ENCODE results near the gene PSMA3.
A peak's percentile ranks its signal among the peaks of the same experiment; 100 is the strongest.

DNA sequence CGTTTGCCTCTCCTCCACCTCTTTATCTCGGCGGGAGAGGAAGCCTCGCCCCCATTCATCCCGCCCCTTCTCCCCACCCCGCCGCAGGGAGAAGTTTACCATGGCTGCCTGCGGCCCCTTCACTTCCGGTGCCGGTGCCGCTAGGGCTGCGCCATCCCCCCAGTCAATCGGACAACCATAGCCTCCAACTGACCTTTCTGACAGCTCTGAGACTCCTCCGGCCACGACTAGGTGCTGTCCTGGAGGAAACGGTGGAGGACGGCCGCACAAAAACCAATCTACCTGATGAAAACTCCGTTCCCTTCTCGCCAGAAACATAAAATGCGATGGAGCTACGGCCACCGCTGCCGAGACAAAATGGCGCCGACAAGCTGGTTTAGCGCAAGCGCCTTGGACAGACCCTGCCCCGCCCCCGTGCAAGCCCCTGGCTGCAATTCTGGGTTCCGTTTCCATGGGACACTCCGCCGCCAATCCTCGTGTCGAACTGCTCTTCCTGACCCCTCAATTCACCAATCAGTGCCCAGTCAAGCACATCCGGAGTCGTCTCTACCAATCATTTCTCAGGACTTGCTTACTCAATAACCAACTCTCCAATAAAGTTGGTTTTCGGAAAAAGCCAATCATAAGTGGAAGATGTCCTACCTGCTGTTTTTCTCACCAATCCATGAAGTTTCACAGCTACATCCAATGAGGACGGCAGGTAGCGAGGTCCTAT lies 53.3 kb downstream of the PSMA3 start:
- TF ChIP-seq POLR2A (IDR thresholded peaks at IDR 0.05), result peak; percentile 53
- TF ChIP-seq, protein P1, sequence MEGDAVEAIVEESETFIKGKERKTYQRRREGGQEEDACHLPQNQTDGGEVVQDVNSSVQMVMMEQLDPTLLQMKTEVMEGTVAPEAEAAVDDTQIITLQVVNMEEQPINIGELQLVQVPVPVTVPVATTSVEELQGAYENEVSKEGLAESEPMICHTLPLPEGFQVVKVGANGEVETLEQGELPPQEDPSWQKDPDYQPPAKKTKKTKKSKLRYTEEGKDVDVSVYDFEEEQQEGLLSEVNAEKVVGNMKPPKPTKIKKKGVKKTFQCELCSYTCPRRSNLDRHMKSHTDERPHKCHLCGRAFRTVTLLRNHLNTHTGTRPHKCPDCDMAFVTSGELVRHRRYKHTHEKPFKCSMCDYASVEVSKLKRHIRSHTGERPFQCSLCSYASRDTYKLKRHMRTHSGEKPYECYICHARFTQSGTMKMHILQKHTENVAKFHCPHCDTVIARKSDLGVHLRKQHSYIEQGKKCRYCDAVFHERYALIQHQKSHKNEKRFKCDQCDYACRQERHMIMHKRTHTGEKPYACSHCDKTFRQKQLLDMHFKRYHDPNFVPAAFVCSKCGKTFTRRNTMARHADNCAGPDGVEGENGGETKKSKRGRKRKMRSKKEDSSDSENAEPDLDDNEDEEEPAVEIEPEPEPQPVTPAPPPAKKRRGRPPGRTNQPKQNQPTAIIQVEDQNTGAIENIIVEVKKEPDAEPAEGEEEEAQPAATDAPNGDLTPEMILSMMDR (IDR thresholded peaks at IDR 0.05), result peak in 2 of 4 experiments; percentile 8 to 35

Data from prostate gland (tissue), 2 donors.